Fibroblast of skin of back (primary cell): ENCODE results near the gene SEMA4B.

ENCODE experiments used
- DNase-seq: peaks from one replicate; pipeline ENCODE4 v3.0.0-alpha.2; 2013

SEMA4B gene

GRCh38 chr15:90207252-90207651, 6.1 kb downstream of the SEMA4B start:
- DNase-seq: no peak

DNA sequence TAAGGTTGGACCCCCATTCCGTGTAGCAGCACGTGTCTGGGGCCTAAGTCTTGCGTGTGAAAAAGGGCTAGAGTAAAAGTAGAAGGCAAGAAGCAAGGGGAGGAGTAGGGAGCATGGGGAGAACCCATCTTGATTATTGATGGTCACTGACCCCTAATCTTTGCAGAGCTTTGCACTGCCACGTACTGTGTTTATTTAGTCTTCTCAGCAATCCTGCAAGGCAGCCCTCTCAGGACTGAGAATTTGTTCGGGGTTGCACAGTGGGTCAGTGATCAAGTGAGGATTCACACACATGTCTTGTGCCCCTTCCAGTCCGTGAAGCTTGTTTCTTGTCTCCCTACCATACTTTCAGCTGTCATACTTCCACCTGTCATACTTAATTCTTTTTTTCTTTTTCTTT, 7.2 kb downstream of the SEMA4B start:
- no peak for DNase-seq

GRCh38 chr15:90209591-90209990, 8.5 kb downstream of the SEMA4B start:
- peak; percentile 33 for DNase-seq

DNA sequence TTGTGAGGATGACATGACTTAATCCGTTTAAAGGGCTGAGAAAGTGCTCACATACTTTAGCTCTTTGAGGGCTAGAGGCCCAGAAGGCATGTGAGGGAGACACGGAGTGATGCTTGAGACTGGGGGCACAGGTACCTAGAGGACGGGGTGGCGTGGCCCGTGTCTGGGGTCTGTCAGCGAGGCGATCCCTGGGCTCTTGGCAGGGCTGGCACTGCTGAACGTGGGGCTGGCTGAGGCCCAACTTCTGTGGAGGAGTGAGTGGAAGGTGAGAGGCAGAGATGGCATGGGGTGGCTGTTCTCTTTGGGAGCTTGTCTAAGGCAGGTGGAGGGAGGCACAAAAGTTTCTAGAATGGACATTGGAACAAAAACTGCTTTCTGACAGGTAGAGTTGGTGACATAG, 9.5 kb downstream of the SEMA4B start:
- no peak for DNase-seq

- DNase-seq: no peak
Observed at GRCh38 chr15:90211009-90211408, 9.9 kb downstream of the SEMA4B start.

DNA sequence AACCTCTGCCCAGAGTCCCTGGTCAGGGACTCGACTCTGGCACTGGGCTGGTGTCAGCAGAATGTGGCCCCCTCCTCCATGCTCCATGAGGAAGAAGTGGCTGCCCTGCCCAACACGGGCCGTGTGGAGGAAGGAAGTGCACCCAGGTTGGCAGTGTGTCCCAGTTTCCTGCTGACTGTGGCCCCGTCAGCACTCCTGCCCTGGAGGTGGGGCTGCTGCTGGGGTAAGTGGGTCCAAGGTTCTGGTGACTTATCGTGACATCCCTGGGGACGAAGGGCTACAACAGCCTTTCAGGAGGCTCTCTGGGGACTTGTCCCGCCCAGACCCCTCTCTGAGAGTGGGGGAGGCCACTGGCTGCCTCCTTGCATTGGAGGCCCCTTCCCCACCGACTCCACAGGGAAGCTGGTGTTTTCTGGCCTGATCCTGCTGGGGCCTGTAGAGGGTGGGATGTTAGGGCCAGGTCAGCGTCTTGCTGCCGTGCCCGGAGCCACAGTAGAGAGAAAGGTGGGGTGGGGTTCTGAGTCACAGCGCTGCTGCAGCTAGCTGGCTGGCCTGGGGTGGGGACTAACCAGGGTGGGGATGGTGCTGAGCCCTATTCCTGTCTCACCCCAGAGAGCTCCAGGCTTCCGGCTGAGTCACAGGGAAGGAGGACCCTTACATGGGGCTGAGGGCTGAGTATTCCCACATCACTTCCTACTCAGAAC, 10.5 kb downstream of the SEMA4B start:
- DNase-seq: peak; percentile 79

GRCh38 chr15:90212221-90213098, 11.3 kb downstream of the SEMA4B start:
- DNase-seq: no peak

GRCh38 chr15:90213122-90213817, 12.1 kb downstream of the SEMA4B start:
- no peak for DNase-seq

GRCh38 chr15:90213818-90214204, 12.7 kb downstream of the SEMA4B start:
- DNase-seq: no peak

- DNase-seq: no peak
Observed at GRCh38 chr15:90214553-90215196, 13.5 kb downstream of the SEMA4B start.

- no peak for DNase-seq
Observed at GRCh38 chr15:90217671-90218394, 16.7 kb downstream of the SEMA4B start.

GRCh38 chr15:90219421-90220141, 18.5 kb downstream of the SEMA4B start:
- peak; percentile 30 for DNase-seq

GRCh38 chr15:90221246-90221900, 20.2 kb downstream of the SEMA4B start:
- DNase-seq: peak; percentile 83

GRCh38 chr15:90222547-90222946, 21.4 kb downstream of the SEMA4B start:
- DNase-seq: no peak

GRCh38 chr15:90223441-90224165, 22.5 kb downstream of the SEMA4B start:
- no peak for DNase-seq

- no peak for DNase-seq
Observed at GRCh38 chr15:90225047-90225446, 23.9 kb downstream of the SEMA4B start.

DNA sequence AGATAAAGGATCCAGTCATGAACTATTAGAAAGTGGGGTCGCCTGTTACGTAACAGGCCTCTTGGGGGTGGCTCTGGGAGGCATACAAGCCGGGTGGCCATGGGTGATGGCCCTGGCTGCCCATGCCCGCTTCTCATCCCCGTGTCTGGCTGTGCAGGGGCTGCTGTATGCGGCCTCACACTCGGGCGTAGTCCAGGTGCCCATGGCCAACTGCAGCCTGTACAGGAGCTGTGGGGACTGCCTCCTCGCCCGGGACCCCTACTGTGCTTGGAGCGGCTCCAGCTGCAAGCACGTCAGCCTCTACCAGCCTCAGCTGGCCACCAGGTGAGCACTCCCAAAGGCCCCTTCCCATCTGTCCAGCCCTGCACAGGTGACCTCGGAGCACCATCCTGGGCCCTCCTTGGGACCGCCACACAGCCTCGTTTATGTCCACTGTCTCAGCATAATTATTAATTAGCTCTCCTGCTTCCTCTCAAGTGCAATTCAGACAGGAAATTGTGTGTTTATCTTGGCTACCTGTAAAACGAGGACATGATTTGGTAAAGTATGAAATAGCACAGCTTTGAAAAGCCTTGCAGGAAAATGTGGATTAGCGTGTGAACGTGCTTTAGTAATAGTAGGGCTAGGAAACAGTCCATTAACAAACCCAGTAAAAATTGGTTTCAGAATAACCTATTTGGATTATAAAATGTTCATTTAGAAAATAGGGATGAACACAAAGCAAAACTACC, 24.5 kb downstream of the SEMA4B start:
- DNase-seq: no peak

- no peak for DNase-seq
Observed at GRCh38 chr15:90227336-90227735, 26.2 kb downstream of the SEMA4B start.
